GM12891 (cell line): ENCODE results near the gene MYCN.

Source experiments
- POU2F2 ChIP-seq: IDR thresholded peaks from 2 replicates; pipeline ENCODE4 v1.6.1; 2011; ENCODE audit warnings: low read depth, mild to moderate bottlenecking, control low read depth, low read length, moderate library complexity
- TAF1 ChIP-seq: IDR thresholded peaks from 2 replicates; pipeline ENCODE4 v1.6.1; 2011; ENCODE audit warnings: low read depth, low read length, control low read depth

DNA sequence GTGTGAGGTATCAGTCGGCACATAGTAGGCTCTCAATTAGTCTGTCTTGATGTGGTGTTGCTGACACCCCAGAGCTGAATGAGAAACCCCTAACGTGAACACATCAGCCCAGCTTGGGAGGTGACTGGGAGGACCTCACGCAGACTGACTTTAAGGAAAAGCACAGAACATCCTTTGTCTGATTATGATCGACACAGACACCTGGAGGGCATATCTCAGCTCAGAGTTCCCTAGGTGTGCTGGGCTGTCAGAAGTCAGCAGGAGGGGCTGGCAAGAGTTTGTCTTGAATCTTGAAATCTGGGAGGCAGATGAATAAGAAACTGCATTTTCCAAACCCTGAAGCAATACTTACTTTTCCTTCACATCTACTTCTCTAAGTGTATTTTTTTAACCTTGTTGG lies 16.8 kb upstream of the MYCN start:
- TF ChIP-seq POU2F2 (no peak), TAF1 (no peak)
